PC-3 (cell line): ENCODE results near the gene C15orf39. TPM values are rescaled to one million over a fixed set of nuclear protein-coding genes. Genes with fewer than 3 reads are reported as not detected.
"Not testable (repeated sequence)": the region's sequence is repeated elsewhere in the genome, so short reads cannot be mapped to it uniquely, and the experiment has no call there.

Experiments used
- ATAC-seq: fragments of 200-7000 bp; cut with Tn5 transposase; 2 replicates; pipeline ENCODE4 v1.9.1; 2020; ENCODE audit warnings: mild to moderate bottlenecking, moderate library complexity
- BruUV-seq: library from RNA; stranded (reverse); fragments of 400-500 nt; replicated peaks from 2 replicates; lab custom pipeline; 2021; lab: Mats Ljungman, UMichigan
- CTCF ChIA-PET: fragments of 300-600 bp; sonication (Branson Sonifier 250); formaldehyde crosslinking; loops from one replicate; lab custom pipeline; 2022; ENCODE audit warnings: antibody characterized with exemption; lab: Charles Lee
- POLR2A ChIA-PET: fragments of 300-600 bp; sonication (Branson Sonifier 250); formaldehyde crosslinking; loops from one replicate; lab custom pipeline; 2022; ENCODE audit warnings: antibody characterized with exemption; ENCODE audit not compliant: unreplicated experiment; lab: Charles Lee
- DNase-seq: peaks from one replicate; pipeline ENCODE4 v3.0.0-alpha.2; 2015
- H2AFZ ChIP-seq: fragments of 300-600 bp; sonication (generic); 2 replicates; pipeline ENCODE4 v1.6.0; 2016; ENCODE audit warnings: antibody characterized with exemption, low read length
- H3F3A ChIP-seq: fragments of 300-600 bp; sonication (generic); one replicate; pipeline ENCODE4 v1.6.0; 2017; ENCODE audit warnings: antibody characterized with exemption, low read length, control low read depth, mild to moderate bottlenecking; ENCODE audit not compliant: unreplicated experiment
- H3K27ac ChIP-seq: fragments of 300-600 bp; sonication (generic); 2 replicates; pipeline ENCODE4 v1.5.1; 2016; ENCODE audit warnings: mild to moderate bottlenecking, low read length
- H3K27me3 ChIP-seq: fragments of 300-600 bp; sonication (generic); 2 replicates; pipeline ENCODE4 v1.6.1; 2016; ENCODE audit warnings: low read length, mixed read lengths
- H3K36me3 ChIP-seq: fragments of 300-600 bp; sonication (generic); 2 replicates; pipeline ENCODE4 v1.6.1; 2016; ENCODE audit warnings: low read depth, mixed run types, low read length, mixed read lengths
- H3K4me1 ChIP-seq: fragments of 300-600 bp; sonication (generic); 2 replicates; pipeline ENCODE4 v1.5.1; 2016; ENCODE audit warnings: low read length; ENCODE audit not compliant: insufficient read depth
- H3K4me2 ChIP-seq: fragments of 300-600 bp; sonication (generic); 2 replicates; pipeline ENCODE4 v1.6.0; 2016; ENCODE audit warnings: low read length
- H3K4me3 ChIP-seq: fragments of 300-600 bp; sonication (generic); 2 replicates; pipeline ENCODE4 v1.5.1; 2016; ENCODE audit warnings: mild to moderate bottlenecking, low read length, mixed read lengths
- H3K79me2 ChIP-seq: fragments of 300-600 bp; sonication (generic); 2 replicates; pipeline ENCODE4 v1.6.1; 2017; ENCODE audit warnings: low read length, mixed read lengths
- H3K9ac ChIP-seq: fragments of 300-600 bp; sonication (generic); 2 replicates; pipeline ENCODE4 v1.6.0; 2016; ENCODE audit warnings: mild to moderate bottlenecking, low read length
- H3K9me2 ChIP-seq: fragments of 300-600 bp; sonication (generic); replicated peaks from 2 replicates; pipeline ENCODE4 v1.6.1; 2016; ENCODE audit warnings: mixed run types, low read length, mixed read lengths
- H3K9me3 ChIP-seq: fragments of 300-600 bp; sonication (generic); 2 replicates; pipeline ENCODE4 v1.6.1; 2016; ENCODE audit warnings: low read length, mixed read lengths
- H4K20me1 ChIP-seq: fragments of 300-600 bp; sonication (generic); 2 replicates; pipeline ENCODE4 v1.6.1; 2016; ENCODE audit warnings: low read length, mixed read lengths
- EZH2 ChIP-seq: fragments of 300-600 bp; sonication (generic); IDR thresholded peaks from one replicate; pipeline ENCODE4 v1.6.1; 2017; ENCODE audit warnings: antibody characterized with exemption, mild to moderate bottlenecking, low read length; ENCODE audit not compliant: unreplicated experiment
- EZH2phosphoT487 ChIP-seq: fragments of 300-600 bp; sonication (generic); IDR thresholded peaks from 2 replicates; pipeline ENCODE4 v1.6.1; 2018; ENCODE audit warnings: mild to moderate bottlenecking, antibody characterized with exemption, low read length, borderline replicate concordance
- intact Hi-C: fragments of 100-400 bp; cut with micrococcal nuclease; formaldehyde crosslinking; loops from 2 replicates; pipeline ENCODE4 v1.9.0; 2023
- total RNA-seq: library from RNA; depleted of rRNA; stranded (reverse); fragments of >200 nt; gene quantifications from 2 replicates; pipeline ENCODE4 v1.2.3, GENCODE V29; 2014
- TF ChIP-seq, protein P1 (sequence below): fragments of 300-600 bp; sonication (generic); conservative IDR thresholded peaks from 2 replicates; pipeline ENCODE4 v1.5.1; 2017; ENCODE audit warnings: antibody characterized with exemption, low read depth, mild to moderate bottlenecking, low read length

Gene C15orf39
- total RNA-seq, 1 experiment from 2014 or later: 23.8 TPM

DNA sequence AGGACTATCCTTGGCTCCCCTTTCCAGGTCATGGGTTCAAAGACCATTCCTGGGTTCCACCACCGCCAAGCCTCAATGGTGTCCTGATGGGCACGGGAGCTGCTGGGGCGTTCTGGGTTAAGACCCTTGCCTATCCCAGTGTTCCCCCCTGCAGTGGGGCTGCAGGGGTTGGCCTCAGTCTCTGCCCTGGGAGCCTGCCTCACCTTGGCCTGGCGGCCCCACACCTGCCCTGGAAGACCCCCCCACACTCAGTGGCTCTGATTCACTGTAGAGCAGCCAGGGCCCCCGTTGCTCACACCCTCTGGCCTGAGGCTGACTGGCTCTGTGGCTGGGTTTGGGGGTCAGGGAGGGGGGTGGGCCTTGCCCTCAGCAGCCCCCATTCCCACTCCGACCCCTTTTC lies 22.0 kb downstream of the C15orf39 start:
- no TSS peak for BruUV-seq
- H3K36me3 ChIP-seq: no peaks in the 10 kb centered on the region
- no peak for ATAC-seq
- no peaks in the 10 kb centered on the region for H3K4me1 ChIP-seq
- no peak overlapping the region for H2AFZ ChIP-seq
- H4K20me1 ChIP-seq: no peaks in the 10 kb centered on the region
- no peaks in the 10 kb centered on the region for H3K9me2 ChIP-seq
- no peak overlapping the region for H3K4me2 ChIP-seq
- CTCF ChIA-PET: no interaction called here
- H3K9ac ChIP-seq: no peak overlapping the region
- POLR2A ChIA-PET: no interaction called here
- H3K27me3 ChIP-seq: no peaks in the 10 kb centered on the region
- no peaks in the 10 kb centered on the region for H3K9me3 ChIP-seq
- H3K79me2 ChIP-seq: no peaks in the 10 kb centered on the region
- H3K4me3 ChIP-seq: no peak overlapping the region
- TF ChIP-seq, protein P1, sequence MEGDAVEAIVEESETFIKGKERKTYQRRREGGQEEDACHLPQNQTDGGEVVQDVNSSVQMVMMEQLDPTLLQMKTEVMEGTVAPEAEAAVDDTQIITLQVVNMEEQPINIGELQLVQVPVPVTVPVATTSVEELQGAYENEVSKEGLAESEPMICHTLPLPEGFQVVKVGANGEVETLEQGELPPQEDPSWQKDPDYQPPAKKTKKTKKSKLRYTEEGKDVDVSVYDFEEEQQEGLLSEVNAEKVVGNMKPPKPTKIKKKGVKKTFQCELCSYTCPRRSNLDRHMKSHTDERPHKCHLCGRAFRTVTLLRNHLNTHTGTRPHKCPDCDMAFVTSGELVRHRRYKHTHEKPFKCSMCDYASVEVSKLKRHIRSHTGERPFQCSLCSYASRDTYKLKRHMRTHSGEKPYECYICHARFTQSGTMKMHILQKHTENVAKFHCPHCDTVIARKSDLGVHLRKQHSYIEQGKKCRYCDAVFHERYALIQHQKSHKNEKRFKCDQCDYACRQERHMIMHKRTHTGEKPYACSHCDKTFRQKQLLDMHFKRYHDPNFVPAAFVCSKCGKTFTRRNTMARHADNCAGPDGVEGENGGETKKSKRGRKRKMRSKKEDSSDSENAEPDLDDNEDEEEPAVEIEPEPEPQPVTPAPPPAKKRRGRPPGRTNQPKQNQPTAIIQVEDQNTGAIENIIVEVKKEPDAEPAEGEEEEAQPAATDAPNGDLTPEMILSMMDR: no peak
- TF ChIP-seq EZH2phosphoT487: no peak
- no peak for TF ChIP-seq EZH2
- DNase-seq: no peak
- H3F3A ChIP-seq: no peaks in the 10 kb centered on the region
- intact Hi-C loops: no loop called here
- H3K27ac ChIP-seq: no peak overlapping the region

DNA sequence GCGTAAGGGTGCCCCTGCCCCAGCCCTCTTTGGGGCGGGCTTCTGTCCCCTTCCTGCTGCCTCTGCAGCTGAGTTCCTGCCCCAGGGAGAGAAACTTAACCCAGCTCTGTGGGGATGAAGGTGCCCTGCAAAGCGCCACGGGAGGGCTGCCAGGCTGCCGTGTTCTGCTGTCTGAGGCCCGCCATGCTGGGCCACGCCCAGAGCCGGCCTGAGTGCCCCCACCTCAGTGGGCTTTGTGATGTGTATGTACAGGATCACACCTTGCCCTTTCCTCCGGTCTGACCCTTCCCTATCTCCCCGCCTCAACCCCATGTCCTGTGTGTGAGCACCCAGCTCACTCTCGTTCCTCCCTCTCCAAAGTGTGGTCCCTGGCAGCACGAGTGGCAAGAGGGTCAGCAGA lies 22.6 kb downstream of the C15orf39 start:
- CTCF ChIA-PET: no interaction called here
- ATAC-seq: no peak
- Histone ChIP-seq H3K4me1 (no peaks in the 10 kb centered on the region), H3F3A (no peaks in the 10 kb centered on the region), H4K20me1 (no peaks in the 10 kb centered on the region), H3K9me2 (no peaks in the 10 kb centered on the region), H3K79me2 (no peaks in the 10 kb centered on the region), H3K4me3 (no peak overlapping the region), H3K9ac (no peak overlapping the region), H2AFZ (no peak overlapping the region), H3K9me3 (no peaks in the 10 kb centered on the region), H3K36me3 (no peaks in the 10 kb centered on the region), H3K27me3 (no peaks in the 10 kb centered on the region), H3K4me2 (no peak overlapping the region), H3K27ac (no peak overlapping the region)
- no TSS peak for BruUV-seq
- TF ChIP-seq EZH2phosphoT487: no peak
- TF ChIP-seq, protein P1: no peak
- TF ChIP-seq EZH2: no peak
- intact Hi-C loops: no loop called here
- POLR2A ChIA-PET: interaction anchor here (0.5 kb wide), 1 partner anchor 257 kb away, joined by 11 read pairs; no protein-coding TSS in a partner anchor
- DNase-seq: no peak

DNA sequence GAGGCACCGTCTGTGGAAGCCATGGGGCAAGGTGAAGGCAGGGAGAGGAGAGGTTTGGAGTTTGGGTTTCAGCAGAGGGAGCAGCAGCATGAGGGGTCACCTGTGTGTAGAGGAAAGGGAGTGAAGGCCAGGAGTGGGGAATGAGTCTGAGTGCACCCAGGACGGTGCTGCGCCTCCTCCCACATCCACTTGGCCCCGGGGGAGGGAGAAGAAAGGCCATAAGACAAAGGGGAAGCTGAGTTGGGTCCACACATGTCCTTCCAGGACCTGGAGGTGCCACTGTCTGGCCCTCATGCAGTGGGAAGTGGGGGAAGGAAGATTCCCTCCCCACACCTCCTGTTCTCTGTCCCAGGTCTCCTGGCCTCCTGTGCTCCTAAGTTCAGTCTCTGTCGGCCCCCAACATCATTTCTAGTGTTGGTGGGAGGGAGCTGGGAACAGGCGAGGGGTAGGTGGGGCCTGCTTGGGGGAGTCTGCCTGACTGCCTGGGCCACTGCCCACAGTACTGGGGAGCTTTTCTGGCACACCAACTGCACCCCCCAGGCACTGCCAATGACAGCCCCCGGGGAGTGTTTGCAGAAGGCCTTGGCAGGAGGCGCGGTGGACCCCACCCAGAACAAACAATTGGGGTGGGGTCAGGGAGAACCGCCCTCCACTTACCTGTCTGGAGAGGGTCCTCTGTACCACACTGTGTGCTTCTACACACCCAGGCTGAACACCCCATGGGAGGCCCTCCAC lies 23.6 kb downstream of the C15orf39 start:
- CTCF ChIA-PET, H3K9me2 ChIP-seq, H3F3A ChIP-seq, H3K27ac ChIP-seq, DNase-seq, H3K27me3 ChIP-seq, H3K9me3 ChIP-seq, intact Hi-C loops, POLR2A ChIA-PET, ATAC-seq, H2AFZ ChIP-seq, BruUV-seq, H3K4me2 ChIP-seq, H3K36me3 ChIP-seq, H3K9ac ChIP-seq, H3K4me1 ChIP-seq, H3K4me3 ChIP-seq, H4K20me1 ChIP-seq, H3K79me2 ChIP-seq: not testable (repeated sequence)
